Neural cell (in vitro differentiated cells): Measurements from ENCODE around the gene SMTN. TPM values are rescaled to one million over a fixed set of nuclear protein-coding genes. Genes with fewer than 3 reads are reported as not detected.
A peak's percentile ranks its signal among the peaks of the same experiment; 100 is the strongest.

Experiments used
- H2AFZ ChIP-seq: fragments of 200-600, 300-800 bp; sonication (generic), shearing (Covaris generic); 2 replicates; pipeline ENCODE4 v1.6.0; 2014; ENCODE audit warnings: low read depth, mild to moderate bottlenecking, antibody characterized with exemption, low read length, moderate library complexity
- H3F3A ChIP-seq: fragments of 200-600 bp; shearing (Covaris generic); 2 replicates; pipeline ENCODE4 v1.6.1; 2016; ENCODE audit warnings: mild to moderate bottlenecking, moderate library complexity, mixed read lengths, antibody characterized with exemption, low read length; ENCODE audit not compliant: insufficient read depth, poor library complexity, severe bottlenecking
- H3K27ac ChIP-seq: fragments of 200-600, 300-800 bp; sonication (generic), shearing (Covaris generic); 2 replicates; pipeline ENCODE4 v1.5.1; 2014; ENCODE audit warnings: mild to moderate bottlenecking, low read length, moderate library complexity
- H3K27me3 ChIP-seq: fragments of 300-800, 200-600 bp; sonication (generic), shearing (Covaris generic); 2 replicates; pipeline ENCODE4 v1.6.0; 2014; ENCODE audit warnings: mild to moderate bottlenecking, low read depth, low read length, moderate library complexity; ENCODE audit not compliant: insufficient read depth
- H3K36me3 ChIP-seq: fragments of 300-800, 200-600 bp; sonication (generic), shearing (Covaris generic); 2 replicates; pipeline ENCODE4 v1.5.1; 2014; ENCODE audit warnings: mild to moderate bottlenecking, antibody characterized with exemption, low read length, moderate library complexity; ENCODE audit not compliant: insufficient read depth
- H3K4me2 ChIP-seq: fragments of 300-800, 200-600 bp; sonication (generic), shearing (Covaris generic); 2 replicates; pipeline ENCODE4 v1.6.0; 2014; ENCODE audit warnings: mild to moderate bottlenecking, low read length
- H3K4me3 ChIP-seq: fragments of 300-800, 200-600 bp; sonication (generic), shearing (Covaris generic); 2 replicates; pipeline ENCODE4 v1.5.1; 2014; ENCODE audit warnings: mild to moderate bottlenecking, low read length, moderate library complexity
- H3K79me2 ChIP-seq: fragments of 200-600 bp; shearing (Covaris generic); replicated peaks from 2 replicates; pipeline ENCODE4 v1.6.0; 2014; ENCODE audit warnings: mild to moderate bottlenecking, low read length, moderate library complexity; ENCODE audit not compliant: insufficient read depth
- H3K9ac ChIP-seq: fragments of 300-800, 200-600 bp; sonication (generic), shearing (Covaris generic); 2 replicates; pipeline ENCODE4 v1.6.1; 2016; ENCODE audit warnings: mild to moderate bottlenecking, low read length, mixed read lengths
- H3K9me2 ChIP-seq: fragments of 200-600 bp; shearing (Covaris generic); 2 replicates; pipeline ENCODE4 v1.6.1; 2016; ENCODE audit warnings: mild to moderate bottlenecking, low read length, mixed read lengths; ENCODE audit not compliant: insufficient read depth
- H3K9me3 ChIP-seq: fragments of 200-600, 300-800 bp; sonication (generic), shearing (Covaris generic); 2 replicates; pipeline ENCODE4 v1.6.1; 2016; ENCODE audit warnings: mild to moderate bottlenecking, mixed run types, low read length, moderate library complexity, mixed read lengths
- H4K20me1 ChIP-seq: fragments of 200-600 bp; shearing (Covaris generic); 2 replicates; pipeline ENCODE4 v1.6.1; 2016; ENCODE audit warnings: mild to moderate bottlenecking, mixed run types; ENCODE audit not compliant: insufficient read depth
- CTCF ChIP-seq: fragments of 450-650 bp; IDR thresholded peaks from 2 replicates; pipeline ENCODE4 v1.5.1; 2014; ENCODE audit warnings: antibody characterized with exemption, mild to moderate bottlenecking, moderate library complexity; ENCODE audit not compliant: poor library complexity, severe bottlenecking
- EP300 ChIP-seq: fragments of 450-650 bp; conservative IDR thresholded peaks from 2 replicates; pipeline ENCODE4 v1.6.1; 2014; ENCODE audit warnings: antibody characterized with exemption, mild to moderate bottlenecking, moderate library complexity; ENCODE audit not compliant: poor library complexity, severe bottlenecking
- EZH2 ChIP-seq: fragments of 200-600, 300-800 bp; shearing (Covaris generic), sonication (generic); IDR thresholded peaks from 2 replicates; pipeline ENCODE4 v1.6.1; 2014; ENCODE audit warnings: antibody characterized with exemption, low read length, borderline replicate concordance, mild to moderate bottlenecking; ENCODE audit not compliant: insufficient read depth, poor library complexity, severe bottlenecking
- MXI1 ChIP-seq: fragments of 450-650 bp; conservative IDR thresholded peaks from 2 replicates; pipeline ENCODE4 v1.6.1; 2014; ENCODE audit warnings: antibody characterized with exemption, mild to moderate bottlenecking; ENCODE audit not compliant: poor library complexity, severe bottlenecking
- POLR2AphosphoS5 ChIP-seq: IDR thresholded peaks from 2 replicates; pipeline ENCODE4 v1.6.1; 2012
- RAD21 ChIP-seq: fragments of 450-650 bp; conservative IDR thresholded peaks from 2 replicates; pipeline ENCODE4 v1.6.1; 2014; ENCODE audit warnings: antibody characterized with exemption, mild to moderate bottlenecking, moderate library complexity
- REST ChIP-seq: IDR thresholded peaks from 2 replicates; pipeline ENCODE4 v1.6.1; 2012; ENCODE audit warnings: borderline replicate concordance
- SMC3 ChIP-seq: fragments of 450-650 bp; conservative IDR thresholded peaks from 2 replicates; pipeline ENCODE4 v1.6.1; 2014; ENCODE audit warnings: antibody characterized with exemption, mild to moderate bottlenecking, moderate library complexity; ENCODE audit not compliant: poor library complexity
- TAF1 ChIP-seq: IDR thresholded peaks from 2 replicates; pipeline ENCODE4 v1.6.1; 2012; ENCODE audit warnings: low read depth
- polyA plus RNA-seq: library from polyadenylated mRNA; depleted of rRNA; stranded (reverse); fragments of >200 nt; gene quantifications from 2 replicates; pipeline ENCODE4 v1.2.3, GENCODE V29; 2014

The SMTN gene
- polyA plus RNA-seq, 1 donor from 2014 or later = 3.4 TPM

GRCh38 chr22:31088233-31088986 is 7.3 kb downstream of the SMTN start (continued):
- no peak for TF ChIP-seq POLR2AphosphoS5

- H3F3A ChIP-seq = no peaks in the 10 kb centered on the region
- H2AFZ ChIP-seq = no peak overlapping the region
- H3K4me3 ChIP-seq = no peak overlapping the region
- no peaks in the 10 kb centered on the region for H4K20me1 ChIP-seq
- no peaks in the 10 kb centered on the region for H3K9me2 ChIP-seq
- no peak overlapping the region for H3K27ac ChIP-seq
- H3K4me2 ChIP-seq = no peak overlapping the region
- no peak overlapping the region for H3K9ac ChIP-seq
- peaks cover 13% of the 10 kb centered on the region for H3K27me3 ChIP-seq
- no peak for TF ChIP-seq EP300
- no peak for TF ChIP-seq MXI1
- peak; percentile 76 for TF ChIP-seq SMC3
- peak; percentile 80 for TF ChIP-seq CTCF
- TF ChIP-seq RAD21 = peak; percentile 76
- TF ChIP-seq EZH2 = no peak
- TF ChIP-seq TAF1 = no peak
- no peak for TF ChIP-seq REST
- TF ChIP-seq POLR2AphosphoS5 = no peak
- no peaks in the 10 kb centered on the region for H3K9me3 ChIP-seq
- no peaks in the 10 kb centered on the region for H3K36me3 ChIP-seq
- no peaks in the 10 kb centered on the region for H3K79me2 ChIP-seq
Measured at GRCh38 chr22:31089160-31090100, 8.3 kb downstream of the SMTN start.
